NCI-H1694 (cell line): Measurements from ENCODE around the gene PPM1H.
"Not testable (repeated sequence)": the region's sequence is repeated elsewhere in the genome, so short reads cannot be mapped to it uniquely, and the experiment has no call there.

ENCODE experiments used
- DNase-seq: peaks from one replicate; lab custom pipeline; 2025; lab: John Stamatoyannopoulos, UW

PPM1H gene

GRCh38 chr12:62767946-62768345 lies 167.0 kb downstream of the PPM1H start:
- no peak for DNase-seq

GRCh38 chr12:62767496-62767895 lies 167.5 kb downstream of the PPM1H start:
- DNase-seq = no peak

- DNase-seq = no peak
Measured at GRCh38 chr12:62766496-62766895, 168.5 kb downstream of the PPM1H start.

- no peak for DNase-seq
Measured at GRCh38 chr12:62763861-62764645, 170.9 kb downstream of the PPM1H start.

- DNase-seq = no peak
Measured at GRCh38 chr12:62763312-62763711, 171.6 kb downstream of the PPM1H start.

GRCh38 chr12:62762645-62763044 lies 172.3 kb downstream of the PPM1H start:
- DNase-seq = no peak

- no peak for DNase-seq
Measured at GRCh38 chr12:62761658-62762057, 173.3 kb downstream of the PPM1H start.

DNA sequence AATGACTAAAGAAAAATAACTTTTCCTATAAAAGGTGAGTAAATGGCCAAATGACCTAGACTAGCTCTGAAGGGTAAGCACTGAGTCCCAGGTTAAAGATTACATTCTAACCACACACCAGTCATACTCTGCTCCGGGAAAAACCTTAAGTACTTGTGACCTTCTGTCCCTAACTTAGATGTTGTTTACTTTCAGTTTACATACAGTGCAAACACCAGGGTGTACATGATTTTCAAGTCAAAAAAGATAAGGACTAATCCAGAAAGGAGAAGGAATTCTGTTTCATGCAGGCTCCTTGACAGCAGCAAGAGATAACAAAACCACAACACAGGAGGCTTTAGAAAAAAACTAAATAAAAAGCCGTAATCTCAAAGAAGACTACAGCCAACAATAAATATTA lies 174.2 kb downstream of the PPM1H start:
- DNase-seq = no peak

DNA sequence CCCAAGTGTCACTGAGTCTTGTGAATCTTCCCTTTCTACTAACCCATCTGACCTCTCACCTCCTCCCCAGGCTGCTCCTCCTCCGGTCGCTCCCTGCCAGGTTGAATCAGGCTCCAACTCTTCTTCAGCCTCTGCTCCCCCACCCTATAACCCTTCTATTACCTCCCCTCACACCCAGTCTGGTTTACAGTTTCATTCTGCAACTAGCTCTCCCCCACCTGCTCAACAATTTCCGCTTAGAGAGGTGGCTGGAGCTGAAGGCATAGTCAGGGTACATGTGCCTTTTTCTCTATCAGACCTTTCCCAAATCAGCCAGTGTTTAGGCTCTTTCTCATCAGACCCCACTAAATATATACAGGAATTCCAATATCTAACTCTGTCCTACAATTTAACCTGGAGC lies 174.6 kb downstream of the PPM1H start:
- not testable (repeated sequence) for DNase-seq

GRCh38 chr12:62758216-62758615 lies 176.7 kb downstream of the PPM1H start:
- no peak for DNase-seq

- DNase-seq = no peak
Measured at GRCh38 chr12:62757048-62757447, 177.9 kb downstream of the PPM1H start.

GRCh38 chr12:62754706-62755105 lies 180.2 kb downstream of the PPM1H start:
- no peak for DNase-seq

DNA sequence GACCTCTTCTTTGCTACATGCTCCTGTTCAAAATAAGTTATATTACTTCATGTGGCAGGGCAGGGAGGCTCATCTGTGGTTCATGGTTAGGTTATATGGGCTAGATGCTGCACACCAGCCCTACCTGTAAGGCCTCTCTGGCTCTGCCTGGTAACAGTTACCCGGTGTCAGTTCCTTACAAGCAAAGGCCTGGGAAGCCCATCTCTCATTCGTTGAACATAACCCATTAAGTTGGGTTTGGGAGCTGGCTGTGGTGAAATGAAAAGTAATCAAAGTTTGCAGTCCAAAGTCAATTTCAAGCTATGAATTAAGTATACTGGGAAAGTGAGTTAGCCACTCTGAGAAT lies 183.2 kb downstream of the PPM1H start:
- DNase-seq = no peak

DNA sequence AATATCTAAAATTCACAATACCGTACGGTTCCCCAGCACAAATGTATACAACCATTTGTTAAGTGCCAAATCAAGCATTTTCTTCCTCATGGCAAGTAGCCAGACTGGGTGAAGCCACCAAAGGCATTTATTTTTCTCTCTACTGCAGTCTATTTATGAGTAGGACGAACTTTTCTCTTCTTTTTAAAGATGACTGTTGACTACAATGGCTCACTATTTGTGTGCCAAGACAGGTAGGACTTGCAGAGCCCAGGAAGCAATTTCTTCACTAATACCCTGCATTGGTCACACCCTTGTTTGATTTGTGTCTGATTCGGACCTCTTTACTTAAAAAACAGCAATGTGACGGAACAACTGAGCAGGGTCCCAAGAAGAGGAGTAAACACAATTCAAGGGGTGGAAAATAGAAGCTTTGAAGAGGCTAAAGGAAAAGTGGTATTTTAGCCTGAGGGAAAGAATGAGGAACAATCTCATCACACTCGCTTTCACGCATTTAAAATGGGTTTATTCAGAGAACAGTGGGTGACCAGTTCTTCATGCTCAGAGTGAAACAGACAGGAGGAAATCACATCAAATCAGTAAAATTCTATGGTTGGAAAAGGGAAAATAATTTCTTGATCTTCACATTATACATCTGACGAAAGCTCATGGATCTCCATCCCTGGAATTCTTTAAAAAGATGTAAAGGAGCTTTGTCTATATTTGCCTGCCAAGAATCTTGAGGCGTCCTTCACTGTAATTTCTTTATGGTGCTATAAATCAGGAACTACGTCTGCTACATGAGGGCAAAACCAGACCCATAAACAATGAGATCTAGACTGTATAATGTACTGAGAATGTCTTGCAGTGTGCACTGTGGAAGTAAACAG lies 183.8 kb downstream of the PPM1H start:
- DNase-seq = no peak

- DNase-seq = no peak
Measured at GRCh38 chr12:62749586-62749985, 185.4 kb downstream of the PPM1H start.

DNA sequence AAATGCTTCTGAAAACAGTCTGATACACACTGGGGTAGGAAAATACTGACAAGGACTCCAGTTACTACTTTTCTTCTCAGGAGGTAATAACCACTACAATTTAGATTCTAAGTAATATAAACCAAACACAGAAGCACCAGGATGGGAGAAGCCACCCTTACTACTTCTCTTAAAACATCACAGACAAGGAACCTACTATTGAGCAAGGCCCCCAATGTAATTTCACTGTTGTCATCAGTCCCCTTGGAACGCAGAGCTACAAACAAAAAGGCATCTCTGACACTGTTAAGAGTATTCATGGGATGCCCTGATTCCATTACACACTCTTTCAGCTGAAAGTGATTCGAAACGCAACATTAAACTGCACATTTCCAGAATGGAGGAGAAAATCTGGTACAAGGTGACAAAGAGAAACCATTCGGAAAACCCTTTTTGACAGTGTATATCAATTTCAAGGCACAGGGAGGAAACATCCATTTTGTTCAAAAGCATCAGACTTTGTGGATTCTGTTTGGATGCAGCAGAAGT lies 185.9 kb downstream of the PPM1H start:
- DNase-seq = no peak

DNA sequence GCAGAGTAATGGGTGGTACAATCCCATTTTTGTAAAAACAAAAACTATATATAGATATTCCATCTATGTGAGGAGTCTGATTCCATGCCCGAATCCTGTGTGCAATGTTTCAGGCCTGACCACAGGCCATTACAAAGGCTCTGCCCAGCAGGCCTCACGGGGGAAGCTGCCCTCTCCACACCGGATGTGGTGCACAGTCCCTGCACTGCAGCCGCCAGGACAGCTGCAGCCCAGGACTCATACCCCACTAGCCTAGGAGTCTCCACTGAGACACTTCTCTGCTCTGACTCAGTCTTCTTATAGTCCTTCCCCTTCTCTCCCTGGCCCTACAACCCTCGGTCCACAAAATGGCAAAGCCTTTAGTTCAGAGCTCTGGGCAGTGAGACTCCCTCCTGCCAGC lies 190.4 kb downstream of the PPM1H start:
- no peak for DNase-seq

DNA sequence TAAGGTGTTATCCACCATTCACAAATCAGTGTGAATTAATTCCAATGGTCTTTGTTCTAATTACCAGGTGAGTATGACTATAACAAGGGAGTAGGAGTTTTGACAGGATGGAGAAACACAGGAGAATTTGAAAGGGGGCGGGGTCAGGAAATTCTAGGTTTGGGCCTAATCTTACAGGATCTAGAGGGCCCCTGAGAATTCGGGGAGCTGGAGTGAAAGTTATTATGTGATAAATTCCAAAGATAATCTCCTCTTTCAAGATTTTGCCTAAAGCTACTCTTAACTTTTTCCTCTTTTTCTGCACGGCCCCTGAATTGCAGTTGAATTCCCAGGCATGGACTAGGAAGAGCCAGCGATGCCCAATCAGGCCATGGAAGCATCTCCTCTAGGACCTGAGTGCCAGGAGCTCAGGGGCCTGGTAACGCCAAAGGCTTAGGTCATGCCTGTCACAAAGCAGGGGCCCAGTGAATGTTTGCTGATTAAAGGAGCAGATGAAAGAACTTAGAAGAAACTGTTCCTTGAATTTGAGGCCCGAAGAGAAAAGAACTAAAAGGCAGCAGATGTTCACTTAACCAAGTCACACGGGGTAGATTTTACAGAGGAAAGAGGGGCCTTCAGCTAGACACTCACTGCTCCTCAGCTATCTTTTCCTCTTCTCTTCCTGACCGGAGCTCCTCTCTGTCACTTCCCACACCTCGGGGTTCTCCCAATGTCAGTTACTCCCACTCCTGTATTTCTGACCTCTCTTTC lies 195.5 kb downstream of the PPM1H start:
- DNase-seq = no peak

- peak; percentile 16 for DNase-seq
Measured at GRCh38 chr12:62738616-62739015, 196.3 kb downstream of the PPM1H start.

GRCh38 chr12:62738105-62738504 lies 196.8 kb downstream of the PPM1H start:
- no peak for DNase-seq

DNA sequence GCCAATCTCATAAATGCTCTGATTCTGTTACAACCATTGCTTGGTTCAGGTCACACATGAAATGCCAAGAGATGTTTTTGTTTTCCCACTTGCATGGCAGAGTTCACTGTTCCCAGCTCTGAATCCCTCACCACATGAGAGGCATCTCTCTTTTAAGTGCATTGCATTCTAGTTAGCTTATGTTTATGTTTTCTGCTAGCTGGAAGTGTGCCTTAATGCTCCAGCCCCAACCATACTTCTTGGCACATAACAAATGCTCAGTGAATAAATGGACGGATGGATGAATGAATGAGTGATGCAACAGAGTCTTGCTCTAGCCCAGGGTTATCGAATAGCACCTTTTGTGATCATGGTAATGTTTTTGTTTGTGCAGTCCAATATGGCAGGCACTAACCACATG lies 197.3 kb downstream of the PPM1H start:
- DNase-seq = no peak

- no peak for DNase-seq
Measured at GRCh38 chr12:62737188-62737587, 197.8 kb downstream of the PPM1H start.
